GM04504 (cell line): ENCODE data around the gene NELL1.

Experiments used
- DNase-seq: peaks from one replicate; pipeline ENCODE4 v3.0.0-alpha.2; 2012; ENCODE audit warnings: low read depth

NELL1 gene

DNA sequence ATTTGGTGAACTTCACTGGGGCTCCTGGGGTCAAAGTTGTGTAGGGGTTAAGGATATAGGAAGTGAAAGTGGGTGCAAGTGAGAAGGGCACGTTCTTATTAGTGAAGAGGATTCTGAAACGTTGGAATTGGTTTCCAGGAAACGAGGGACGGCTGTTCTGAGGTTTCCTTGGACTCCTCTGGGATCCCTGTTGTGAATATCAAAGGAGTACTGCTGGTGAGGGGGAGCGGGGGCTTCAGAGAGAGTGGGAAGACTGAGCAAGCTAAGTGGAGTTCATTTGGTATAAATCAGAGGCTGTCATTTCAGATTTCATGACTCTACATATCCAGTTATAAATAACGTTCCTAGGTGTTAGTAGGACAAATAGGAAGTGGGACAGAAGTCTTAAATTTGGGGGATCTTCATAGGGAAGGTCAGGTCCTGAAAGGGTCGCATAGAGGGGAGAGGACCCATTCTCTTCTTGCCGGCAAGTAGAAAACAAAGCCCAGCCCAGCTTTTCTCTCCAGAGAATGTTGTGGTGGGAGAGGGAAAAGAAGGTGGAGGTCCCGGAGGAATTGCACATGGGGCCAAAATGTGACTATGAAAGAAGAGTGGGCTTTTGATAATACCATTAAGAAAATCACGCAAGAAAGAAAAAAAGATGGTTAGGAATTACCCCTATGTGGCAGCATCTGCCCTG is 1.1 kb upstream of the NELL1 start:
- no peak for DNase-seq

DNA sequence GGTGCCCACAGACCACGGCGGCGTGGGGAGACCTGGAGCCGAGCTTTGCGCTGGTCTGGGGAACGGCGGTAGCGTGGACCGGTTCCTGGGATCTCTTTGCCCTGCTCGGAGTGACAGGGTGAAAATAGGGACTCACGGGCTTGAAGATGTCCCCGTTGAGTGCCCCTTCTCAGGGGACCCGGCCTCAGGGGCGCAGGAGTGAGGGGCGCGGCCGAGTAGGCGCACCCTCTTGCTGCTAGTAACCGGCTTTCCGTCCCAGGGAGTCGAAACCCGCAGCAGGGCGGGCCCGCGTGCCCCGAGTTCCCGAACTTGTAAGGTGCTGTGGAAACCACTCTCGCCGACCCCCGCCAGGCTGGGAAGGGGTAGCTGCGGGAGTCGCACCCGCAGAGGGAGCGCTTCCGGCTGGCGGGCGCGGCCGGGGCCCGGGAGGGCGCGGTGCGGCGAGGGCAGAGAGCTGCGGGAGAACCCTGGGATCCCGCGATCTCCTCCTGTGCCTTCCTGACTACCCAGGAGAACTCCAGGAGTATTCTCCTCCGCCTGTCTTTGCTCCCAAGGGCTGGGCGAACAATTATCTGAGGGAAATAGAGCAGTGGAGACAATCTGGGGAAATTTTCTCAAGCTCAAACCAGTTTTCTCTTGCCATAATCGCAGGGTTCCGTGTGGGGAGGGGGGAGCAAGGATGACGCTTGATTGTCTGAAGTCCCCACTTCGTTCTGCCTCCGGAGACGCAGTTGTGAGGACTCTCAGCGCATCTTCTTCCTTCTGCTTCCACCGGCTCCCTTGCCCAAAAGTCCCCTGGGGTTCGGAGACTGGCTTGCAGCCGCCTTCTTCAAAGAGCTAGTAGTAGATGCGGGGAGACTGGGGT is 666 bp downstream of the NELL1 start:
- no peak for DNase-seq

DNA sequence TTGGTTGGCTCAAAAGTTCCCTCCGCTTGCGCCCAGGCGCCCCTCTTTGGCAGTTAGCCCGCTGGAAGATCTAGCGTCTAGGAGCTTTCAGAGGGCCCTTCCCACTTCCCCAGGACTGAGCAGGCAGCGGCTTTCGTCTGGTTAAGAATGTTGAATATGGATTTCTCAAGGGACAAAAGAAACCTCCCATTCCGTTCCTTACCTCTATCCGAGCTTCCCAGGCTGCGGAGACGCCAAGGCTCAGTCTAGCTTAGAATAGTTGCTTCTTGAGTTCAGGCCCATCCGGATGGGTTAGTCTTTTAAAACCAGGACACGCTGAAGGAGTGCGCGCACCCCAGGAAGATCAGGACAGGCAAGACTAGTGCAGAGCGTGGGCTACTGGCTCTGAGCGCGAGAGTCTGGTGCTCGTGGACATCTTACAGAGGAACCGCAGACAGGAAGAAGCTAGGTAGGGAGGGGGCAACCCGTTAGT is 1.6 kb downstream of the NELL1 start:
- no peak for DNase-seq

DNA sequence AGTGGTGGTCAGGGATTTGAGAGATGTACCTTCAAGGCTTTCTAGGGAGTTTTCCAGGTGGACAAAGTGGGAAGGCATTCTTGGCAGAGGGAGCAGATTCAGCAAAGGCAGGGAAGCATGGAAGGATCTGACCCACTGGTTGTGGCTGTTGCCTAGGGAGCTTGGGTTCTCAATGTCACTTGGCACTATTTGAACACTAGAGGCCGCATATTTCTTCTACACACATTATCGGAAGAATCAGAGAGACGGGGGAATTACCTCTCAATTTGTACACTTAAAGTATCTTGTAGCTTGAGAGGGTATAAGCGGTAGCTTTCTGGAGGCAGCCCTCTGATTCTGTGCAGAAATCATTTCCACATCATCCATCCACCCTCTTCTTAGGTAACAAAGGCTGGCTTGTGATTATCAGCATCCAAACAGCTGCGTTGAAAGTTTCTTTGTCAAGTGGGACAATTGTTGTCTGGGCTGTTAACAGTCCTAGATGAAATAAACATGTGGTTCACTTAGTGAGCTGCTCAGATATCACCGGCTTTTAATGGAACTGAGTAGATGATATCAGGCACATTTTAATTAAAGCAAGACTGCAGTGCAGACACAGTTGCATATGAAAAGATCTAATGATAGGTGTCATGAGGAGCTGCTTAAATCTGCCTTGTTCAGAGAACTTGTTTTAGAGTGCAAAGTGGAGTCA is 2.6 kb downstream of the NELL1 start:
- no peak for DNase-seq

DNA sequence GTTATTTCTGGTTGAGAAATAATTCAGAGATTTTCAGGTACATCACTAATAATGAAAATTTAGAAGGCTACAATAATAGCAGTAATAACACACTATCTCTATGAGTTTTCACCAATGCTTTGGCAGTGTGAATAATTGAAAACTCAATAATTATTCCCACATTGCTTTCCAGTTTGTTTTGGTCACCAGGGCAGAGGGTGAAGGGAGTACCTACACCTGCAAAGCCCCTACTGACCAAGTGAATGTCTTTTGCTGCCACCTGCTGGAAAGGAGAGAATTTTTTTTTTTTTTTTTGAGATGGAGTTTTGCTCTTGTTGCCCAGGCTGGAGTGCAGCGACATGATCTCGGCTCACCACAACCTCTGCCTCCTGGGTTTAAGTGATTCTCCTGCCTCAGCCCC is 3.2 kb downstream of the NELL1 start:
- no peak for DNase-seq

DNA sequence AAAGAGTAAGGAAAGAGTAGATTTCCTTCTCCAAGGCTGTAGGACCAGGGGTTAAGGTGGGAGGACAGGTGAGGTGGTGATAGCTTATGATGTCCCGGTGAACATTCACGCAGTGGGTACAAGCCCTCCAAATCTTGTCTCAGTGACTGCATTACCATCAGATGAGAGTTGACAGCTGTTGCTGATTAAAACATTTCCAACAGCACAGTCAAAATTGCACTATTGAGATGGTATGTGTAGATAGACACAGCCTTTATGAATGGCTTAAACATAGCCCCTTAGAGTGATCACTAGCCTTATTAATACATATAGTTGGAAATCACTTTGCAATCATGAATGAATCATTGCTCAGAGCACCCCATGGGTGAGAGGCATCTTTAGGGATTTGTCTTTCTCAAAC is 7.3 kb downstream of the NELL1 start:
- DNase-seq = no peak

DNA sequence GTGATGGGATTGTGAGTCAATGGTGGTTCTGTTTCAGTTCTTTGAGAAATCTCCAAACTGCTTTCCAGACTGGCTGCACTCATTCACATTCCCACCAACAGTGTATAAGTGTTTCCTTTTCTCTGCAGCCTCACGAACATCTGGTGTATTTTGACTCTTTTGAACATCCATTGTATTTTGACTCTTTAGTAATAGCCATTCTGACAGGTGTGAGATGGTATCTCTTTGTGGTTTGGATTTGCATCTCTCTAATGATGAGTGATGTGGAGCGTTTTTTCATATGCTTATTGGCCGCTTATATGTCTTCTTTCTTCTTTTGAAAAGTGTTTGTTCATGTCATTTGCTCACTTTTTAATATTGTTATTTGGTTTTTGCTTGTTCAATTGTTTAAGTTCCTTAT is 19.4 kb downstream of the NELL1 start:
- DNase-seq = no peak

DNA sequence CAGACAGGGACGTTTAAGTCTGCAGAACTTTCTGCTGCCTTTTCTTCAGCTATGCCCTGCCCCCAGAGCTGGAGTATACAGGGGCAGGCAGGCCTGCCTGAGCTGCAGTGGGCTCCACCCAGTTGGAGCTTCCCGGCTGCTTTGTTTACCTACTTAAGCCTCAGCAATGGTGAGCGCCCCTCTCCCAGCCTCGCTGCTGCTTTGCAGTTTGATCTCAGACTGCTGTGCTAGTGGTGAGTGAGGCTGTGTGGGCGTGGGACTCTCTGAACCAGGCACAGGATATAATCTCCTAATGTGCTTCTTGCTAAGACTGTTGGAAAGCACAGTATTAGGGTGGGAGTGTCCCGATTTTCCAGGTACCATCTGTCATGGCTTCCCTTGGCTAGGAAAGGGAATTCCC is 38.5 kb downstream of the NELL1 start:
- DNase-seq = no peak

DNA sequence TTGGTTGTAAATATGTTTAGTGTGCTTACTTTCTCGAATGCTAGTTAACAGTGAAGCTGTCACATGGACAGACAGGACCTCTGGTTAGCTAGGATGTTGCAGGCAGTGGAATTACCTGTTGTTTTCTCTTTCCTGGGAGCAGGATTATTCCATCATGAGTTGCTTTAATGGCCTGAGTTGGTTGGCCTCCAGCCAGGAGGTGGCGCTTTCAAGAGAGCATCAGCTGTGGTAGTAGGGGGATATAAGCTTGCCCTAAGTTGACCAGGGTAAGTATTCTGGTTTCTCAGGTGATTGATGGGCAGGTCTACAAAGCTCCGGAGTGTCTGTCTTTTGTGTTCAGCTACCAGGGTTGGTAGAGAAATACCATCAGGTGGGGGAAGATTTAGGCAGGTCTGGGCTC is 43.5 kb downstream of the NELL1 start:
- no peak for DNase-seq

DNA sequence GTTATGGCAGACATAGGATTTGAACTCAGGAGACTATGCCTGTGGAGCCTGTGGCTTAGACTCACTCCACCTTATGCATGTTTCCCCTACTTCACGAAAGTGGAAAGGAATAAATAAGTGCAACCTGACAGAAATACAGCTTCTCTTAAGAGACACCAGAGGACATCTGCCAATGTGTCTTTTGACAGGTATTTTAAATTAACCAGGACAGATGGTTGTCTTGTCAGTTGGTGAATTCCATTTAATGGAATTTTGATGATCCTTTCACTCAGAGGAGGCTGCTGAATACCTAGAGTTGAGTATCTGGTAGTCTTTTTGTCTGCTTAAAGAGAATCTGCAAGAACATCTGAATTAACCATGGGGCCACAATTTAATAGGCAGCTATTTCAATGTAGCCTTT is 46.1 kb downstream of the NELL1 start:
- no peak for DNase-seq

DNA sequence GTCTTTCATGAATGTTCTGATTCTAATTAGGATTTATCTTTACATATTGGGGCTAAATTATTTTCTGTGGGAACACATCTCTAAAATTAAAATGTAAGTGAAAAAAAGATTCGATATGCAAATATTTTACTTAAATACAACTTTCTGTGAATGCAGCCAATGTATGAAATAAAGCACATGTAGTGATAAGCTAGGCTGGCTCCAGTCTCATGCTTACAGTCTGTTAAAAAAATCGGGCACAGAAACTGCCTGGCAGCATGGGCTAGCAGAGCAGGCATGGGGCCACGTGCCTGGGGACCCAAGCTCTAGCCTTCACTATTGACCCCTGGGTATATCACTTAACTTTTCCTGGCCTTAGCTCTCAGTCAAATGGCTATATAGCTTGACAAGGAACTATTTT is 46.5 kb downstream of the NELL1 start:
- no peak for DNase-seq

DNA sequence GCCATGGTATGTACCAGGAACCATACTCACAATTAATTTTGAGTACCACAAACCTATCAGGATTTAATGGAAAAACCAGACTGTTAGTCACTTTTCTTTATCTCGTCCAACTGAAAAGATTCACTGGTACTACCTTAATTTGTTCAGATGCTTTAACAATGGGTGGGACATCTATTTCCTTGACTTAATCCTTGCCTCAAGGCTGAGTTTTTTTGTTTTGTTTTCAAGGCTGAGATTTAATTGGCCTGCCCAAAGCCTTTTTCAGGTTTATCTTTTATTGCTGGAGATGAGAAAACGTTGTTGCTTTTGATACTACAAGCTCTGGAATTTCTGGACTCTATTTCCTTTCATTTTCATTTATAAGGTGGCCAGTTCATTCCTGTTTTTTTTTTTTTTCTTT is 50.4 kb downstream of the NELL1 start:
- DNase-seq = no peak

DNA sequence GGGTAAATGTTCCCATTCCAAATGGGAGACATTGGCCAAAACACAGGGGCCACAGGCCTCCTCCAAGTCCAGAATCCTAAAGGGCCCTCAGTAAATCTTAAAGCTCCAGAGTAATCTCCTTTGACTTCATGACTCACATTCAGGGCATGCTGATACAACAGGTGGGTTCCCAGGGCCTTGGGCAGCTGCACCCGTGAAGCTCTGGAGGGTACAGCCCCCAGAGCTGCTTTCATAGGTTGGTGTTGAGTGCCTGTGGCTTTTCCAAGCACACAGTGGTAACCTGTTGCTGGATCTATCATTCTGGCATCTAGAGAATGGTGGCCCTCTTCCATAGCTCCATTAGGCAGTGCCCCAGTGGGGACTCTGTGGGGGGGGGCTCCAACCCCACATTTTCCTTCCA is 54.0 kb downstream of the NELL1 start:
- no peak for DNase-seq

DNA sequence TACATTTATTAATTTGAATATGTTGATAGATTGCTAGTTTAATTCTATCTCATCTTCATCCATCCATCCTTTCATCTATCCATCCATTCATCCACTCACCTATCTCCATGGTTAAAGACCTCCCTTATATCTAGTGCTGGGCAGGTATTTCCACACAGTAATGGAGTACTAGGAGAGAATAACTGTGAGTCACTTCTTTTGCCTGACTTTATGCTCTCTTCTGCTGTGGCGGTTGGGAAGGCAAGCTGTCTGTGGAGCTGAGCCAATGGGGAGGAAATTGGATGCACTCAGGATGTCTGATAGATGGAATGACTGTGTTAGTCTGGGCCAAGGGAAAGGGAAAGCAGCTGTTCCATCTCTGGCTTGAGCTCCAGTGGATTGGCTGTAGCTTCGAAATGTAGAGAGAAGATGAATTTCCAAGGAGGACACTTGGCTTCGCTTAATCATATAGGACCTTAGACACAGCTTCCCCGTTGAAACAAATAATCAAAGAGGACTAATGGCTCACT is 60.3 kb downstream of the NELL1 start:
- no peak for DNase-seq

DNA sequence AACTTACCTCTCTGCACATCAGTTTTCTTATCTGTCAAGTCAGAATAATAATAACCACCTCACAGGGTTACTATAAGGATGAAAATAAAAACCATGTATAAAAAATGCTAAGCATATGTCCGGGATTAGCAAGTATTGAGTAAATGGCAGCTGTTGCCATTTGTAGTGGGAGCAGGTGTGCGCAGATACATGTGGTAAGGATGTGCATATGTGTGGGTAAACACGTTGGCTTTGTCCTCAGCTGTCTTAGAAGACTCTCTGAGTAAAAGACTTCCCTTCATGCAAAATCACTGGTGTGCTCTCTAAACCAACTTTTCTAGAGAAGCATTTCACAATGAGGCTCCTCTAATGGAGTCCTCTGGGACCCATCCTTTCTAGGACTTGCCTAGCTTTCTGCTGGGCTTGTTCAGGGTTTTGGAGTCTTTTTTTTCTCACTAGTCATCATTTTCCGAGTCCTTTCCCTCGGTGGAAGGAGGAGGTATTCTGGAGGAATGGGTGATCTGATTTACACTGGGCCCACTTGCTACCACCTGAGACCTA is 62.4 kb downstream of the NELL1 start:
- DNase-seq = no peak

DNA sequence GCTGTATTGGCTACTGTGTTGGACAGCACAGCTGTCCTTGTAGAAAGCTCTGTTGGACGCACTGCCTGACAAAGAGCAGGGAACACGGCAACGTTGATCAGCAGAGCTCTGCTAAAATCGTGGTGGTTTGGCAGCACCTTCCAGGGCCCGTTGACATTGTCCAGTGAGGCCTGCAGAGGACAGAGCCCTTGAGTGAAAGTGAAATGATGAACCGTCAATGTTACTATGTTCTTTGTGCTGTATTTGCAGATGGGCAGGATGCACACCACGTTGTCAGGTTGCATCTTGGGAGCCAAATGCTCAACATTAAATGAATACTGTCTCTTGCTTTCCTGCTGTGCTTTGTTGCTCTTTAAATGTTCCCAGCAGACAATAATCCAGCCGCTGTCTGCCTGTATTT is 69.7 kb downstream of the NELL1 start:
- DNase-seq = no peak

DNA sequence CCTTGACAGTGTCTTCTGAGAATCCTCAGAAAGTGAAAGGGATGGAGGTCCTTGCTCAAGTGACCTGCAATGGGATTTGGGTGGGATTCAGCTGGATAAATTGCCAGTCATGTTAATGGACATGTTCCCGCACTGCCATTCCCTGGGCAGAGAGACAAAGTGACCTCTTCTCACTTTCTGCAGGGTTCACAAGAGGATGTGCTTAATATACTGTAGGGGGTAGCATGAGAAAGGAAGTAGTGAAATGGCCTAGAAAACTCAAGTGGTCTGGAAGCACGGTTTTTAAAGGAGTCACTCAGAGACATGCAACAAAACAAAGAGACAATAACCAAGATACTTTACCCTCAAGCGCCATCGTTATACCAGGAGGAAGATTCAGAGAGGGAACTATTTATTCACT is 70.2 kb downstream of the NELL1 start:
- no peak for DNase-seq

DNA sequence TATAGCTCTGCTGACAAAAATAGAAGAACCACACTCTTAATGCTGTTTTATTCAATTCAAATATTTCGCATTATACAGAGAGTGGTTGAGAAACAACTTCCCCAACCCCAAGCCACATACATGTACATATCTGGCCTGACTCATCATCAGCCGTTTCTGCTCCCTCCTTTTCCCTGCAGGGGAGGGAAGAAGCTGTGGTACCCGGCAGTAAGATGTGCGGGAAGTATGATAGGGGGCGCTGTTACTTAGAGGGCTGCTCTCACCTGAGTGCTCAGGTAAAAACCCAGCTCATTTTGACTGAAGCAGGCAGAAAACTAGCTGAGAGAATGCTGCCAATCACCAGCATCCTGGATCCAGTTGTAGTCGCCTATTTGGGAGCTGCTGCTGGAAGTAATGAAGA is 85.5 kb downstream of the NELL1 start:
- DNase-seq = no peak

DNA sequence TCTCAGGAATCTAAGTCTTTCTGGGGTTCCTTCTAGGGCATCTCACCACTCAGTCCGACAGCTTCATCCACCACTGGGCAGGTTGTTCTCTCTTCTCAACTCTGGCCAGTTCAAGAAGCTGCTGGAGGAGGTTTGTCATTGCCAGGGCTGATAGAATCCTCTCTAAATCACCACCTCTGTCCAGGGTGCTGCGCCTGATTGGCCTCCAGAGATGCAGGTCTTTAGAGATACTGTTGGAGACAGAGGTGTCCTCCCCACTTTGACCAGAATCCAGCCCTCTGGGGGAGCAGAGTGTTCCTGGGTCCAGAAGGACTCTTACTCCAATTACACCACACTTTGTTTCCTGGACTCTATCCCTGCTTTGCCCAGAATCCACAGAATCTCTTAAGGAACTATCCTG is 90.2 kb downstream of the NELL1 start:
- no peak for DNase-seq

DNA sequence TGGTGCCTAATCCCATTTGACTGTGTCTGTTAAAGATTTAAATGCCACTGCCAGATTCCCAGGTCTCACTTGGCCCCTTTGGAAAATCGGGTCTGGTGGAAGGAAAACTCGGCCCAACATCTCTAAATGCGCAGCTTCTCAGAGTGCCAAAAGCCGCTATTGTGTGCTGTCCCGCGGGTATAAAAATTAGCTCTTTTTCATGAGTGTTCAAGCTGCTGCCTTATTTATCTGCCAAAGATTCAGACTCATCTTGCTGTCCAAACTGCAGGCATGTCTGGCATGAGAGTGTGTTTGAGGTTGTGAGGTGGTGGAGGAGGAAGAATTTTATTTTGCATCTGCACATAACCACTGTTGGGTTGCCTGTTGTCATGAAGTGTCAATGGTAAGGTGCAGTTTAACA is 91.4 kb downstream of the NELL1 start:
- no peak for DNase-seq

DNA sequence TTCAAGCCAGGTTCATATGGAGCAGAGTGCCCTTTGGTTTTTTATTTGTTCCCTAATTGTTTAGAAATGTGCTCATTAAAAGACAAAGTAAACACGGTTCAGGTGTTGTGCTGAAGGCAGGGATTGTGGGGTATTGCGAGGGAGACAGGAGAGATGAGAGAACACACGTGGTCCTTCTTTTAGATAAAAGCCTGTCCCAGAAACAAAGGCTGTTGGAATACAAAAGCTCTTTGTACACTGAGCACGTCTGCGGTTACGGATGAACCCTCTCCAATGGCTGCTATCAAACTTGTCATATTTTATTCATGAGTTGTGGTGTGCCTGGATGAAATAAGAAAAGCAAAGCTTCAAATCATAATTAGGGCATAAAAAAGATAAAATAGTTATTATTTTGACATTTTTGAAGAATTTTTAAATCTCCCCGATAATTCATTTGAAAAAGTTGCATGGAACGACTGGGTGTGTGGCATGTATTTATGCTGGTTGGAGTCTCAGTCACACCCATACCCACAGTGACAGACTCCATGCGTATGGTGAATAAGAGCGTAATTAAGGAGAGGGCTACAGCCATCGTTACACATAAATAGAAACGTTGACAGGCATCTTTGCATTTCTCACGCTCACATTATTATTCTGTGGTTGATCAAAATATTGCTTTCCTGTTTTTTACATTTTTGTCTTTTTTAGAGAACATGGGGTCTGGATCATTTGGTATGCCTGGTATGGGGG is 92.9 kb downstream of the NELL1 start:
- no peak for DNase-seq

DNA sequence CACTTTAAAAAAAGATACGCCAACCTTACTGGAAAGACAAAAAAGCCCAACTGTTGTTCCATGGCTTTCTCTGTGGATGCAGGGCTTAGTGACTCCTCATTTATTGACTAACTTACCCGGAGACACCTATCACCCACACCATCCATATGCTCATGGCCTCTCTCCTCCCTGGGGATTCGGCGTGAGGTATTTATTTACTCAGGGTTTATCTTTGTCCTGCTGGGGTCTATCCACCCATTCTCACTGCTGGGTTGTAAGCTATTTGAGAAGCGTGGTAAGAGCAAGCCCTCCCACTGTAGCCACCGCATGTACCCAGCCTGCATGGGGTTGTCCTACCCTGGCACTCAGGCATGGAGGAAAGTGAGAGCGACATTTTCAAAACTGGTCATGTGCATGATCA is 93.6 kb downstream of the NELL1 start:
- no peak for DNase-seq
